ENCODE measurements around the gene PVRIG. TPM values are rescaled to one million over a fixed set of nuclear protein-coding genes. Genes with fewer than 3 reads are reported as not detected.
A peak's percentile ranks its signal among the peaks of the same experiment; 100 is the strongest.
"Not testable (repeated sequence)": the region's sequence is repeated elsewhere in the genome, so short reads cannot be mapped to it uniquely, and the experiment has no call there.

The PVRIG gene
- total RNA-seq, 4 donors from 2014 or later: 0.27 TPM; not detected in 3

- Histone ChIP-seq H3K27ac (no peak overlapping the region), H3K27me3 (no peaks in the 10 kb centered on the region), H3K4me3 (no peak overlapping the region), H3K36me3 (peaks cover 0 to 3% of the 10 kb centered on the region in 2 donors), H3K4me1 (peaks cover 0 to 32% (median 11%) of the 10 kb centered on the region in 3 donors), H3K9me3 (no peaks in the 10 kb centered on the region)
- TF ChIP-seq POLR2A (IDR thresholded peaks at IDR 0.05): no peak
- no peak for TF ChIP-seq EP300 (IDR thresholded peaks at IDR 0.05)
- no peak for TF ChIP-seq CTCF (IDR thresholded peaks at IDR 0.05)
- TF ChIP-seq POLR2AphosphoS5 (IDR thresholded peaks at IDR 0.05): no peak
- ATAC-seq: no peak
- WGBS, 2 donors (ENCODE audit: low coverage in 1 of 2): 88 to 89% methylated on average over 5 to 8 of the region's 10 CpGs
Measured at GRCh38 chr7:100266576-100267354, 47.0 kb downstream of the PVRIG start.

- TF ChIP-seq EP300 (IDR thresholded peaks at IDR 0.05) (no peak), POLR2AphosphoS5 (IDR thresholded peaks at IDR 0.05) (no peak), POLR2A (IDR thresholded peaks at IDR 0.05) (no peak), CTCF (IDR thresholded peaks at IDR 0.05) (no peak)
- Histone ChIP-seq H3K27ac (no peak overlapping the region), H3K9me3 (no peaks in the 10 kb centered on the region), H3K36me3 (peaks cover 0 to 3% of the 10 kb centered on the region in 2 donors), H3K4me3 (no peak overlapping the region), H3K4me1 (peaks cover 0 to 37% (median 11%) of the 10 kb centered on the region in 3 donors), H3K27me3 (no peaks in the 10 kb centered on the region)
- no peak for ATAC-seq
- 73 to 100% methylated on average over 2 to 4 of the region's 6 CpGs for WGBS, 2 donors (ENCODE audit: low coverage in 1 of 2)
Measured at GRCh38 chr7:100267648-100268047, 47.9 kb downstream of the PVRIG start.

- peaks cover 0 to 39% (median 11%) of the 10 kb centered on the region in 3 donors for H3K4me1 ChIP-seq
- H3K9me3 ChIP-seq, H3K27ac ChIP-seq, H3K27me3 ChIP-seq, H3K36me3 ChIP-seq, ATAC-seq, H3K4me3 ChIP-seq: not testable (repeated sequence)
- WGBS, 2 donors (ENCODE audit: low coverage in 1 of 2): 72 to 92% methylated on average over 2 to 7 of the region's 11 CpGs
Measured at GRCh38 chr7:100268882-100269281, 49.1 kb downstream of the PVRIG start.

GRCh38 chr7:100269306-100270045, 49.7 kb downstream of the PVRIG start:
- H3K36me3 ChIP-seq, ATAC-seq, H3K27me3 ChIP-seq, H3K9me3 ChIP-seq: not testable (repeated sequence)
- Histone ChIP-seq H3K27ac (peak overlapping the region in 2 of 4 donors; percentile 22 to 52), H3K4me3 (peak overlapping the region in 1 of 2 donors; percentile 76), H3K4me1 (peaks cover 0 to 39% (median 11%) of the 10 kb centered on the region in 3 donors)
- 61 to 64% methylated on average over 2 to 7 of the region's 14 CpGs for WGBS, 2 donors (ENCODE audit: low coverage in 1 of 2)

- ATAC-seq: not testable (repeated sequence)
- WGBS, 2 donors (ENCODE audit: low coverage in 1 of 2): 11% methylated on average over 6 of the region's 23 CpGs; no CpG with 5 or more reads in 1 of the 2 donors
- peak overlapping the region in 1 of 2 donors; percentile 76 for H3K4me3 ChIP-seq
Measured at GRCh38 chr7:100270046-100270918, 50.5 kb downstream of the PVRIG start.

More at GRCh38 chr7:100270046-100270918, 50.5 kb downstream of the PVRIG start:
- Histone ChIP-seq H3K27ac (peak overlapping the region in 3 of 4 donors; percentile 28 to 81 (median 76)), H3K4me1 (peaks cover 0 to 39% (median 11%) of the 10 kb centered on the region in 3 donors)
- H3K9me3 ChIP-seq, H3K27me3 ChIP-seq, H3K36me3 ChIP-seq: not testable (repeated sequence)

Other genes with a start within 250 kb of the PVRIG start
- gene AZGP1, start 243.9 kb upstream of the PVRIG start, total RNA-seq: 100 to 1,000 TPM in 1 of 4 donors, 1 to 10 TPM in 3; 1.5 to 128 (median 4.5) TPM
- 10 to 100 TPM; 31.6 to 35.5 (median 31.7) TPM for gene ZKSCAN1, start 204.4 kb upstream of the PVRIG start, total RNA-seq
- gene ZSCAN21, start 170.2 kb upstream of the PVRIG start, total RNA-seq: 10 to 100 TPM; 14.0 to 21.9 (median 20.9) TPM
- gene ZNF3, start 138.2 kb upstream of the PVRIG start, total RNA-seq: 10 to 100 TPM; 18.9 to 30.2 (median 20.6) TPM
- gene COPS6, start 131.0 kb upstream of the PVRIG start, total RNA-seq: 10 to 100 TPM; 40.7 to 83.6 (median 62.9) TPM
- gene MCM7, start 118.6 kb upstream of the PVRIG start, total RNA-seq: 10 to 100 TPM; 30.7 to 52.0 (median 45.1) TPM
- gene AP4M1, start 118.3 kb upstream of the PVRIG start, total RNA-seq: 10 to 100 TPM; 21.8 to 29.3 (median 24.7) TPM
- 100 to 1,000 TPM in 1 of 4 donors, 10 to 100 TPM in 3; 36.3 to 107 (median 68.7) TPM for gene TAF6, start 100.6 kb upstream of the PVRIG start, total RNA-seq
- 10 to 100 TPM; 13.0 to 21.0 (median 14.8) TPM for gene CNPY4, start 100.3 kb upstream of the PVRIG start, total RNA-seq
- gene MBLAC1, start 93.0 kb upstream of the PVRIG start, total RNA-seq: 1 to 10 TPM; 4.8 to 8.1 (median 6.6) TPM
- 100 to 1,000 TPM; 109 to 228 (median 148) TPM for gene LAMTOR4, start 71.0 kb upstream of the PVRIG start, total RNA-seq
- 1 to 10 TPM; 3.0 to 7.8 (median 7.3) TPM for gene TRAPPC14, start 61.2 kb upstream of the PVRIG start, total RNA-seq
- 1 to 10 TPM; 2.0 to 3.6 (median 2.8) TPM for gene GAL3ST4, start 51.3 kb upstream of the PVRIG start, total RNA-seq
- gene GPC2, start 42.6 kb upstream of the PVRIG start, total RNA-seq: 1 to 10 TPM in 3 of 4 donors, under 1 TPM in 1; 0.39 to 3.4 (median 2.0) TPM
- gene STAG3, start 42.0 kb upstream of the PVRIG start, total RNA-seq: under 1 TPM in 1 of 4 donors, not detected in 3; 0.47 TPM
- not detected for gene SPDYE3, start 87.8 kb downstream of the PVRIG start, total RNA-seq
- 10 to 100 TPM; 11.8 to 61.8 (median 24.2) TPM for gene PILRB, start 138.2 kb downstream of the PVRIG start, total RNA-seq
- gene PILRA, start 153.5 kb downstream of the PVRIG start, total RNA-seq: 10 to 100 TPM in 1 of 4 donors, 1 to 10 TPM in 3; 2.5 to 10.7 (median 4.7) TPM
- gene ZCWPW1, start 208.8 kb downstream of the PVRIG start, total RNA-seq: 1 to 10 TPM; 4.9 to 8.2 (median 5.8) TPM
- gene MEPCE, start 209.9 kb downstream of the PVRIG start, total RNA-seq: 10 to 100 TPM; 27.9 to 34.2 (median 30.8) TPM
- gene PPP1R35, start 216.5 kb downstream of the PVRIG start, total RNA-seq: 10 to 100 TPM; 19.9 to 26.3 (median 20.7) TPM
- gene SPACDR, start 244.3 kb downstream of the PVRIG start, total RNA-seq: under 1 TPM in 1 of 4 donors, not detected in 3; 0.67 TPM